NB4 (cell line): Measurements from ENCODE around the gene ACP3.

Source experiments
- DNase-seq: peaks from one replicate; pipeline ENCODE4 v3.0.0; 2010; ENCODE audit warnings: low read depth
- H3K4me3 ChIP-seq: one replicate; pipeline ENCODE4 v1.5.1; 2011; ENCODE audit warnings: mild to moderate bottlenecking, low read depth, low read length, moderate library complexity
- MAX ChIP-seq: IDR thresholded peaks from 2 replicates; pipeline ENCODE4 v1.6.1; 2011; ENCODE audit warnings: low read depth, low read length
- MYC ChIP-seq: IDR thresholded peaks from 2 replicates; pipeline ENCODE4 v1.6.1; 2011; ENCODE audit warnings: low read depth, low read length
- POLR2A ChIP-seq: IDR thresholded peaks from 2 replicates; pipeline ENCODE4 v1.6.1; 2011; ENCODE audit warnings: mild to moderate bottlenecking; ENCODE audit not compliant: insufficient read length; ENCODE audit errors: extremely low read depth
- TF ChIP-seq, protein P1 (sequence below): IDR thresholded peaks from one replicate; pipeline ENCODE4 v1.5.1; 2012; ENCODE audit warnings: low read depth, low read length

Gene ACP3, protein sequence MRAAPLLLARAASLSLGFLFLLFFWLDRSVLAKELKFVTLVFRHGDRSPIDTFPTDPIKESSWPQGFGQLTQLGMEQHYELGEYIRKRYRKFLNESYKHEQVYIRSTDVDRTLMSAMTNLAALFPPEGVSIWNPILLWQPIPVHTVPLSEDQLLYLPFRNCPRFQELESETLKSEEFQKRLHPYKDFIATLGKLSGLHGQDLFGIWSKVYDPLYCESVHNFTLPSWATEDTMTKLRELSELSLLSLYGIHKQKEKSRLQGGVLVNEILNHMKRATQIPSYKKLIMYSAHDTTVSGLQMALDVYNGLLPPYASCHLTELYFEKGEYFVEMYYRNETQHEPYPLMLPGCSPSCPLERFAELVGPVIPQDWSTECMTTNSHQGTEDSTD

GRCh38 chr3:132317229-132317948 is at the start of gene ACP3:
Gene ACP3, plus strand, starts transcription at chr3:132317407. Its CDS starts 50 bp downstream, at chr3:132317457.
- DNase-seq, result peak; percentile 92
- peak within 1 kb of the TSS; percentile 68 for H3K4me3 ChIP-seq
- TF ChIP-seq, protein P1, sequence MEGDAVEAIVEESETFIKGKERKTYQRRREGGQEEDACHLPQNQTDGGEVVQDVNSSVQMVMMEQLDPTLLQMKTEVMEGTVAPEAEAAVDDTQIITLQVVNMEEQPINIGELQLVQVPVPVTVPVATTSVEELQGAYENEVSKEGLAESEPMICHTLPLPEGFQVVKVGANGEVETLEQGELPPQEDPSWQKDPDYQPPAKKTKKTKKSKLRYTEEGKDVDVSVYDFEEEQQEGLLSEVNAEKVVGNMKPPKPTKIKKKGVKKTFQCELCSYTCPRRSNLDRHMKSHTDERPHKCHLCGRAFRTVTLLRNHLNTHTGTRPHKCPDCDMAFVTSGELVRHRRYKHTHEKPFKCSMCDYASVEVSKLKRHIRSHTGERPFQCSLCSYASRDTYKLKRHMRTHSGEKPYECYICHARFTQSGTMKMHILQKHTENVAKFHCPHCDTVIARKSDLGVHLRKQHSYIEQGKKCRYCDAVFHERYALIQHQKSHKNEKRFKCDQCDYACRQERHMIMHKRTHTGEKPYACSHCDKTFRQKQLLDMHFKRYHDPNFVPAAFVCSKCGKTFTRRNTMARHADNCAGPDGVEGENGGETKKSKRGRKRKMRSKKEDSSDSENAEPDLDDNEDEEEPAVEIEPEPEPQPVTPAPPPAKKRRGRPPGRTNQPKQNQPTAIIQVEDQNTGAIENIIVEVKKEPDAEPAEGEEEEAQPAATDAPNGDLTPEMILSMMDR, result no peak
- TF ChIP-seq MYC (no peak), POLR2A (peak; percentile 39)

GRCh38 chr3:132268956-132269355 is 48.3 kb upstream of the ACP3 start:
- DNase-seq, result peak; percentile 58
- TF ChIP-seq MAX (peak; percentile 32; the same call in 1 of the 2 replicates), POLR2A (no peak)
- TF ChIP-seq, protein P1, result peak; percentile 49
- no peak overlapping the region for H3K4me3 ChIP-seq

- TF ChIP-seq MAX (no peak), POLR2A (no peak), MYC (no peak)
- TF ChIP-seq, protein P1, result no peak
- no peak for DNase-seq
These were observed 44.2 kb upstream of the ACP3 start for GRCh38 chr3:132273036-132273435.

DNA sequence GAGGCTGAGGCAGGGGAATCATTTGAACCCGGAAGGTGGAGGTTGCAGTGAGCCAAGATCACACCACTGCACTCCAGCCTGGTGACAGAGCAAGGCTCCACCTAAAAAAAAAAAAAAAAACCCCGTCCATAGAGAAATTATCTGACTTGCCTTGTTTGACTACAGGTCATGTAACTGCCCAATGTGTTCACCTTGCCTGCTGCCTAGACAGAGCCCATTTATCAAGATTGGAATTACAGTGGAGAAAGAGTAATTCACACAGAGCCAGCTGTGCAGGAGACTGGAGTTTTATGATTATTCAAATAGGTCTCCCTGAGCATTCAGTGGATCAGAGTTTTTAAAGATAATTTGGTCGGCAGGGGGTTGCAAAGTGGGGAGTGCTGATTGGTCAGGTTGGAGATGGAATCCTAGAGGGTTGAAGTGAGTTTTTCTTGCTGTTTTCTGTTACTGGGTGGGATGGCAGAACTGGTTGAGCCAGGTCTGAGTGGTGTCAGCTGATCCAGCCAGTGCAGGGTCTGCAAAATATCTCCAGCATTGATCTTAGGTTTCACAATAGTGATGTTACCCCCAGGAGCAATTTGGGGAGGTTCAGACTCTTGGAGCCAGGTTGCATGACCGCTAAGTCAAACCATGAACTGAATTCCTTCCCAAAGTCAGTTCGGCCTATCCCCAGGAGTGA is 40.8 kb upstream of the ACP3 start:
- H3K4me3 ChIP-seq, result no peak overlapping the region
- no peak for DNase-seq
- TF ChIP-seq MYC (no peak), MAX (no peak), POLR2A (no peak)
- TF ChIP-seq, protein P1, result no peak

More at GRCh38 chr3:132273036-132273435, 44.2 kb upstream of the ACP3 start:
- H3K4me3 ChIP-seq, result no peak overlapping the region

GRCh38 chr3:132279030-132279429 is 38.2 kb upstream of the ACP3 start:
- no peak overlapping the region for H3K4me3 ChIP-seq
- TF ChIP-seq, protein P1, result no peak
- TF ChIP-seq MYC (no peak), POLR2A (no peak), MAX (no peak)
- no peak for DNase-seq
